ENCODE results near the gene HSD17B8.

HSD17B8 gene

GRCh38 chr6:33171880-33172687 lies 32.4 kb upstream of the HSD17B8 start:
- no peak for DNase-seq

GRCh38 chr6:33172688-33173534 lies 31.5 kb upstream of the HSD17B8 start:
- DNase-seq: no peak

- no peak for DNase-seq
These were observed 30.8 kb upstream of the HSD17B8 start for GRCh38 chr6:33173535-33174180.

GRCh38 chr6:33174784-33175183 lies 29.7 kb upstream of the HSD17B8 start:
- DNase-seq: no peak

GRCh38 chr6:33175436-33176069 lies 28.9 kb upstream of the HSD17B8 start:
- DNase-seq: no peak

- no peak for DNase-seq
These were observed 27.5 kb upstream of the HSD17B8 start for GRCh38 chr6:33176906-33177305.

GRCh38 chr6:33177552-33178446 lies 26.7 kb upstream of the HSD17B8 start:
- DNase-seq: no peak

GRCh38 chr6:33178755-33179475 lies 25.5 kb upstream of the HSD17B8 start:
- no peak for DNase-seq

GRCh38 chr6:33181141-33181540 lies 23.3 kb upstream of the HSD17B8 start:
- no peak for DNase-seq

- DNase-seq: no peak
These were observed 21.3 kb upstream of the HSD17B8 start for GRCh38 chr6:33183071-33183683.

- DNase-seq: no peak
These were observed 19.3 kb upstream of the HSD17B8 start for GRCh38 chr6:33185190-33185589.

GRCh38 chr6:33185654-33186187 lies 18.7 kb upstream of the HSD17B8 start:
- no peak for DNase-seq

GRCh38 chr6:33187809-33188208 lies 16.6 kb upstream of the HSD17B8 start:
- DNase-seq: no peak

GRCh38 chr6:33189164-33189563 lies 15.3 kb upstream of the HSD17B8 start:
- DNase-seq: no peak

GRCh38 chr6:33189625-33190448 lies 14.6 kb upstream of the HSD17B8 start:
- no peak for DNase-seq

GRCh38 chr6:33190504-33191107 lies 13.8 kb upstream of the HSD17B8 start:
- DNase-seq: no peak

- no peak for DNase-seq
These were observed 12.9 kb upstream of the HSD17B8 start for GRCh38 chr6:33191383-33192104.

- no peak for DNase-seq
These were observed 12.3 kb upstream of the HSD17B8 start, which contains the start of gene COL11A2 for GRCh38 chr6:33192105-33192646. Gene COL11A2, minus strand, starts transcription at chr6:33192467. Its CDS starts 227 bp downstream, at chr6:33192240.
